Naive thymus-derived CD4-positive, alpha-beta T cell (primary cell): ENCODE data around the gene NSUN6. TPM values are rescaled to one million over a fixed set of nuclear protein-coding genes. Genes with fewer than 3 reads are reported as not detected.
"Not testable (repeated sequence)": the region's sequence is repeated elsewhere in the genome, so short reads cannot be mapped to it uniquely, and the experiment has no call there.

Source experiments
- ATAC-seq: fragments of 150-1000 bp; cut with Tn5 transposase; 2 replicates; pipeline ENCODE4 v1.10.0; 2021; ENCODE audit warnings: mild to moderate bottlenecking, moderate library complexity
- CTCF ChIA-PET: fragments of 350-600 bp; sonication (Branson Sonifier 250); formaldehyde crosslinking; loops from one replicate; lab custom pipeline; 2021; ENCODE audit warnings: antibody characterized with exemption; lab: Charles Lee
- POLR2A ChIA-PET: fragments of 350-600 bp; sonication (Branson Sonifier 250); formaldehyde crosslinking; loops from one replicate; lab custom pipeline; 2021; ENCODE audit warnings: antibody characterized with exemption, inconsistent platforms; lab: Charles Lee
- DNase-seq, 9 donors: peaks; one replicate each; pipeline versions ENCODE4 v3.0.0 to v3.0.0-alpha.2; 2020 to 2022; ENCODE audit warnings: mixed read lengths in 1 of 9
- H3K27ac ChIP-seq: one replicate; pipeline ENCODE4 v1.7.0; 2013; ENCODE audit warnings: mild to moderate bottlenecking, low read depth, low read length, moderate library complexity
- H3K27me3 ChIP-seq, 2 donors: one replicate each; pipeline ENCODE4 v1.7.0; 2013; ENCODE audit warnings: low read length in 2 of 2, mild to moderate bottlenecking in 2 of 2, moderate library complexity in 2 of 2; ENCODE audit not compliant: control insufficient read depth in 2 of 2, insufficient read depth in 2 of 2
- H3K36me3 ChIP-seq, 3 experiments: 1 replicate in 2 of 3; 2 replicates in 1 of 3; pipeline ENCODE4 v1.7.0; 2013; ENCODE audit warnings: low read length in 3 of 3, mild to moderate bottlenecking in 3 of 3, moderate library complexity in 1 of 3; ENCODE audit not compliant: insufficient read depth in 3 of 3, control insufficient read depth in 2 of 3
- H3K4me1 ChIP-seq, 2 donors: one replicate each; pipeline ENCODE4 v1.7.0; 2013; ENCODE audit warnings: low read length in 2 of 2, mild to moderate bottlenecking in 2 of 2, moderate library complexity in 1 of 2; ENCODE audit not compliant: control insufficient read depth in 2 of 2, insufficient read depth in 2 of 2
- H3K4me3 ChIP-seq: 2 replicates; pipeline ENCODE4 v1.7.0; 2013; ENCODE audit warnings: mild to moderate bottlenecking, low read length
- H3K9me3 ChIP-seq, 3 experiments: 1 replicate in 2 of 3; 2 replicates in 1 of 3; pipeline ENCODE4 v1.7.0; 2013; ENCODE audit warnings: low read length in 3 of 3; ENCODE audit not compliant: control insufficient read depth in 2 of 3
- H3K27ac Mint-ChIP-seq, 9 donors: one replicate each; pipeline ENCODE4 v1.8.0; 2020 to 2022; ENCODE audit warnings: mixed read lengths in 9 of 9, mild to moderate bottlenecking in 8 of 9, moderate library complexity in 5 of 9, inconsistent platforms in 2 of 9
- H3K27me3 Mint-ChIP-seq, 5 donors: one replicate each; pipeline ENCODE4 v1.8.0; 2021 to 2022; ENCODE audit warnings: mixed read lengths in 5 of 5, mild to moderate bottlenecking in 1 of 5
- H3K36me3 Mint-ChIP-seq, 5 donors: one replicate each; pipeline ENCODE4 v1.8.0; 2020 to 2022; ENCODE audit warnings: mixed read lengths in 5 of 5, mild to moderate bottlenecking in 3 of 5, inconsistent platforms in 1 of 5
- H3K4me1 Mint-ChIP-seq, 7 donors: one replicate each; pipeline ENCODE4 v1.8.0; 2020 to 2022; ENCODE audit warnings: mixed read lengths in 7 of 7, mild to moderate bottlenecking in 3 of 7, inconsistent platforms in 1 of 7
- H3K4me3 Mint-ChIP-seq, 10 donors: one replicate each; pipeline ENCODE4 v1.8.0; 2020 to 2022; ENCODE audit warnings: mild to moderate bottlenecking in 10 of 10, mixed read lengths in 10 of 10, moderate library complexity in 6 of 10, inconsistent platforms in 2 of 10
- H3K9me3 Mint-ChIP-seq, 11 donors: one replicate each; pipeline ENCODE4 v1.8.0; 2020 to 2022; ENCODE audit warnings: mixed read lengths in 11 of 11, mild to moderate bottlenecking in 4 of 11, inconsistent platforms in 1 of 11, moderate library complexity in 1 of 11
- intact Hi-C, 2 donors: fragments of 100-400 bp; cut with micrococcal nuclease; formaldehyde crosslinking; loops; one replicate each; pipeline ENCODE4 v1.15.1; 2023
- polyA plus RNA-seq, 2 donors: library from polyadenylated mRNA; unstranded; fragments of 300-500 nt; fragmentation: Illumina TruSeq; gene quantifications; one replicate each; pipeline ENCODE4 v1.2.3, GENCODE V29; 2021
- total RNA-seq, 6 experiments: library from RNA in 5 of 6; stranded (reverse) in 5 of 6; gene quantifications; 1 replicate in 5 of 6; 2 replicates in 1 of 6; pipeline ENCODE4 v1.2.3 and lab custom pipeline; 2021 to 2026

Gene NSUN6
- total and polyA plus RNA-seq, 7 experiments from 2014 or later: 9.9 to 51.8 (median 21.9) TPM

DNA sequence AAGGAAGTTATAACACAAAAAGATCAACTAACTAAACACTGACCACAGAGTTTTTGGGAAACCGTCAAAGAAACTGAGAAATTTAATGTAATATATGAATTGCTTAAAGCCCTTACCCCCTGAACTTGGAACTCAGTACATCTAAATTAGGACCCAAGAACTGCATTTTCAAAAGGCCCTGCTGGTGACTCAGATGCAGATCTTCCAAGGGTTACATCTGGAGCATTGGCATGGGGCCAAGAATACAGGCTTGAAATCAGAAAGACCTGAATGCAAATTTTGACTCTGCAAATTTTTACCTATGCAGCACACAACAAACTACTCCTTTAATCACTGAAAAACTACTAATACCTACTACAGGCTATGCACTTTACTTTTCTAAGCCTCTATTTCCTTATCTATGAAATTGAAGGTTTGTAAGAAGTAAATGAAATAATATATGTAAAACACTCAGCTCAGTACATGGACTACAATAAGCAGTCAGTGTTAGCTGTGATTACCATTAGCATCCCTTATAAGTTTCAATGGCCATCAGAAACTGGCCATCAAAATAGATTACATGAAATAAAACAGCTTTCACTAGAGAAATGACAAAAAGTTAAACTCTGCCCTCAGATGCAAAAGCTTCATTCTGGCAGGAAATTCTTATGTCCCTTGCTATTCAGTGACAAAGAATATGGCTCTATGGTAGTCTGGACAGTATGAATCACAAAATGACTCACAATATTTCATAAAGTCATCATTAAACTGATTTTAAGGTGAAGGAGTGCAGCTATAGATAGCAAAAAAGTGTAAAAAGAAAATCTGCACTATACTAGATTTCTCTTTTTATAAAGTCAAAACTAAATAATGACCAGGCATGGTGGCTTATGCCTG lies 43.6 kb downstream of the NSUN6 start:
- no peaks in the 10 kb centered on the region for H3K27me3 Mint-ChIP-seq
- Histone ChIP-seq H3K36me3 (peaks cover 0 to 15% (median 0%) of the 10 kb centered on the region in 3 experiments), H3K27me3 (no peaks in the 10 kb centered on the region), H3K9me3 (no peaks in the 10 kb centered on the region), H3K4me1 (no peaks in the 10 kb centered on the region), H3K27ac (no peak overlapping the region), H3K4me3 (no peak overlapping the region)
- H3K9me3 Mint-ChIP-seq: no peaks in the 10 kb centered on the region
- ATAC-seq: no peak
- no peak overlapping the region for H3K27ac Mint-ChIP-seq
- H3K36me3 Mint-ChIP-seq: peaks cover 16 to 56% (median 28%) of the 10 kb centered on the region in 5 donors
- no peak overlapping the region for H3K4me3 Mint-ChIP-seq
- peaks cover 0 to 6% (median 0%) of the 10 kb centered on the region in 7 donors for H3K4me1 Mint-ChIP-seq
- POLR2A ChIA-PET: no interaction called here
- no peak for DNase-seq
- intact Hi-C loops: no loop called here
- CTCF ChIA-PET: no interaction called here

- Mint-ChIP-seq H3K9me3 (no peaks in the 10 kb centered on the region), H3K4me3 (no peak overlapping the region), H3K4me1 (peaks cover 0 to 6% (median 0%) of the 10 kb centered on the region in 7 donors), H3K27me3 (no peaks in the 10 kb centered on the region), H3K36me3 (peaks cover 9 to 47% (median 15%) of the 10 kb centered on the region in 5 donors), H3K27ac (no peak overlapping the region)
- no peak overlapping the region for H3K27ac ChIP-seq
- POLR2A ChIA-PET: no interaction called here
- no peaks in the 10 kb centered on the region for H3K27me3 ChIP-seq
- intact Hi-C loops: no loop called here
- CTCF ChIA-PET: no interaction called here
- ATAC-seq (no peak), DNase-seq (no peak)
- H3K9me3 ChIP-seq: no peaks in the 10 kb centered on the region
- H3K4me3 ChIP-seq: no peak overlapping the region
- H3K4me1 ChIP-seq: no peaks in the 10 kb centered on the region
- peaks cover 0 to 5% (median 0%) of the 10 kb centered on the region in 3 experiments for H3K36me3 ChIP-seq
These were observed 45.2 kb downstream of the NSUN6 start for GRCh38 chr10:18606051-18606695.

- ATAC-seq: no peak
These were observed 50.1 kb downstream of the NSUN6 start for GRCh38 chr10:18601321-18601720.

DNA sequence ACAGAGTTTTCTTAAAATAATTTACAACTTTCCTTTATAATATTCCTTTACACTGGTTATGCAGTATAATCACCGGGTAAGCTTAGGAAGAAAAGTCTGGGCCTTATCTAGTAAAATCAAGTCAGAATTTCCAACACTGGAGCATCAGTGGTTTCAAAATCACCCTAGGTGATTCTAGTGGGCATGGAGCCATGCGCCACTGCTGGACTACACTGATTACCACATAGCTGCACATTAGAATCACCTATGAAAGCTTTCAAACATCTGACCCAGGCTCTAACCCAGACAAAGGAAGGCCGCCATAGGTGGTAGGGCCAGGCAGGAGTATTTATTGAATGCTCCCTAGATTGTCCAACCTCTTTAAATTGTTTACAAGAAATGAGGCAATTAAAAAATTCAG lies 52.0 kb downstream of the NSUN6 start:
- ChIA-PET POLR2A (no interaction called here), CTCF (no interaction called here)
- intact Hi-C loops: no loop called here
- no peaks in the 10 kb centered on the region for H3K9me3 Mint-ChIP-seq
- H3K9me3 ChIP-seq: no peaks in the 10 kb centered on the region
- DNase-seq (no peak), ATAC-seq (no peak)
- H3K4me1 ChIP-seq: no peaks in the 10 kb centered on the region
- no peaks in the 10 kb centered on the region for H3K27me3 ChIP-seq
- peaks cover 0 to 8% (median 0%) of the 10 kb centered on the region in 7 donors for H3K4me1 Mint-ChIP-seq
- no peaks in the 10 kb centered on the region for H3K27me3 Mint-ChIP-seq
- H3K27ac Mint-ChIP-seq: no peak overlapping the region
- no peak overlapping the region for H3K4me3 ChIP-seq
- no peak overlapping the region for H3K27ac ChIP-seq
- H3K36me3 ChIP-seq: peaks cover 0 to 9% (median 0%) of the 10 kb centered on the region in 3 experiments
- H3K36me3 Mint-ChIP-seq: peaks cover 6 to 44% (median 15%) of the 10 kb centered on the region in 5 donors
- H3K4me3 Mint-ChIP-seq: no peak overlapping the region

More at GRCh38 chr10:18601321-18601720, 50.1 kb downstream of the NSUN6 start:
- no peaks in the 10 kb centered on the region for H3K27me3 Mint-ChIP-seq
- H3K9me3 Mint-ChIP-seq: no peaks in the 10 kb centered on the region
- H3K4me1 Mint-ChIP-seq: peaks cover 0 to 6% (median 0%) of the 10 kb centered on the region in 7 donors
- peaks cover 6 to 42% (median 6%) of the 10 kb centered on the region in 5 donors for H3K36me3 Mint-ChIP-seq
- no peak for DNase-seq
- intact Hi-C loops: no loop called here
- ChIA-PET CTCF (no interaction called here), POLR2A (no interaction called here)
- H3K27ac Mint-ChIP-seq: no peak overlapping the region
- H3K4me1 ChIP-seq: no peaks in the 10 kb centered on the region
- H3K27me3 ChIP-seq: no peaks in the 10 kb centered on the region
- no peak overlapping the region for H3K4me3 Mint-ChIP-seq
- no peaks in the 10 kb centered on the region for H3K9me3 ChIP-seq
- peaks cover 0 to 4% (median 0%) of the 10 kb centered on the region in 3 experiments for H3K36me3 ChIP-seq
- H3K27ac ChIP-seq: no peak overlapping the region
- no peak overlapping the region for H3K4me3 ChIP-seq

DNA sequence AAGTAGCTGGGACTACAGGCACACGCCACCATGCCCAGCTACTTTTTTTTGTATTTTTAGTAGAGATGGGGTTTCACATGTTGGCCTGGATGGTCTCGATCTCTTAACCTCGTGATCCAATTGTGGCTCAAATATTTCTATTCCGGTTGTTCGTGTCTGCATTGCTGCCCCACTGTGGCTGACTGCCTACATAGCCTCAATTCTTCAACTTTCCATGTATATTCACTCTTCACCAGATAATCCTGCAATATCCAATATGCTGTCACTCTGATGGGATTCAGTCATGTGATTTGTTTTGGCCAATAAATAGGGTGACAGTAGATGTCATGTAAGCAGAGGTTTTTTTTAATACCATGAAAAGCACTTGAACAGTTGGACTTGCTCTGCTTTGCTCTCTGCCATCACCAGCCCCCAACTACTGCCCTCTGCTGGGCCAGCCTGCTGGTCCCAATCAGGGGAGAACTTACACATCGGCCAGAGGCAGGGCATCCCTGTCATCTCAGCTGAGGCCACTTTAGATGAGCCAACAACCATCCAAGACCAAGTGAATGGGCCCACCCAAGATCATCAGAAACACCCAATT lies 56.7 kb downstream of the NSUN6 start:
- Mint-ChIP-seq H3K27ac (no peak overlapping the region), H3K4me3 (no peak overlapping the region), H3K9me3 (peaks cover 0 to 12% (median 4%) of the 10 kb centered on the region in 11 donors), H3K36me3 (peaks cover 13 to 69% (median 47%) of the 10 kb centered on the region in 5 donors), H3K27me3 (no peaks in the 10 kb centered on the region), H3K4me1 (peaks cover 6 to 19% (median 10%) of the 10 kb centered on the region in 7 donors)
- no peak overlapping the region for H3K27ac ChIP-seq
- DNase-seq: no peak
- POLR2A ChIA-PET: no interaction called here
- H3K4me1 ChIP-seq: no peaks in the 10 kb centered on the region
- no peak for ATAC-seq
- peaks cover 0 to 12% (median 0%) of the 10 kb centered on the region in 3 experiments for H3K36me3 ChIP-seq
- intact Hi-C loops: no loop called here
- no peaks in the 10 kb centered on the region for H3K9me3 ChIP-seq
- H3K4me3 ChIP-seq: no peak overlapping the region
- CTCF ChIA-PET: no interaction called here
- H3K27me3 ChIP-seq: no peaks in the 10 kb centered on the region

DNA sequence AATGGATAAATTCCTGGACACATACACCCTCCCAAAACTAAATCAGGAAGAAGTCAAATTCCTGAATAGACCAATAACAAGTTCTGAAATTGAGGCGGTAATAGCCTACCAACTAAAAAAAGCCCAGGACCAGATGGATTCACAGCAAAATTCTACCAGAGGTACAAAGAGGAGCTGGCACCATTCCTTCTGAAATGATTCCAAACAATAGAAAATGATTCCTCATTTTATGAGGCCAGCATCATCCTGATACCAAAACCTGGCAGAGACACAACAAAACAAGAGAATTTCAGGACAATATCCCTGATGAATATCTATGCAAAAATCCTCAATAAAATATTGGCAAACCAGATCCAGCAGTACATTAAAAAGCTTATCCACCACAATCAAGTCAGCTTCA lies 60.2 kb downstream of the NSUN6 start:
- H3K4me1 ChIP-seq, H3K9me3 ChIP-seq, POLR2A ChIA-PET, DNase-seq, intact Hi-C loops, H3K27me3 ChIP-seq, H3K27ac ChIP-seq, H3K4me3 ChIP-seq, H3K4me3 Mint-ChIP-seq, CTCF ChIA-PET, H3K27me3 Mint-ChIP-seq, H3K27ac Mint-ChIP-seq, ATAC-seq: not testable (repeated sequence)
- H3K36me3 ChIP-seq: peaks cover 0 to 31% (median 0%) of the 10 kb centered on the region in 3 experiments
- peaks cover 0 to 12% (median 4%) of the 10 kb centered on the region in 11 donors for H3K9me3 Mint-ChIP-seq
- peaks cover 21 to 90% (median 73%) of the 10 kb centered on the region in 5 donors for H3K36me3 Mint-ChIP-seq
- peaks cover 5 to 23% (median 11%) of the 10 kb centered on the region in 7 donors for H3K4me1 Mint-ChIP-seq
